Sciatic nerve (tissue), 2 donors: ENCODE data around the gene S100A10. TPM values are rescaled to one million over a fixed set of nuclear protein-coding genes. Genes with fewer than 3 reads are reported as not detected.

ENCODE experiments used
- ATAC-seq: fragments of 200-7000 bp; cut with Tn5 transposase; one replicate; pipeline ENCODE4 v1.9.1; 2020; ENCODE audit warnings: mild to moderate bottlenecking, moderate library complexity
- DNase-seq: peaks from one replicate; pipeline ENCODE4 v3.0.0-alpha.2; 2020; ENCODE audit warnings: low spot score
- intact Hi-C: fragments of 100-400 bp; cut with DNase I; formaldehyde crosslinking; loops from one replicate; pipeline ENCODE4 v1.14.2; 2022
- total RNA-seq: library from RNA; stranded (reverse); fragmentation: NEBNext Ultra II Directional; extraction: Animal tissue kit (Norgen Biotek cat#: 25700); gene quantifications from one replicate; pipeline ENCODE4 v1.2.1, GENCODE V29; 2021
- donor health status: DM: no; HTN: no; CAD: no.
- donor health status: DM: no; HTN: no; CAD: no.

S100A10 gene
- total RNA-seq, 1 donor from 2014 or later = 550 TPM

DNA sequence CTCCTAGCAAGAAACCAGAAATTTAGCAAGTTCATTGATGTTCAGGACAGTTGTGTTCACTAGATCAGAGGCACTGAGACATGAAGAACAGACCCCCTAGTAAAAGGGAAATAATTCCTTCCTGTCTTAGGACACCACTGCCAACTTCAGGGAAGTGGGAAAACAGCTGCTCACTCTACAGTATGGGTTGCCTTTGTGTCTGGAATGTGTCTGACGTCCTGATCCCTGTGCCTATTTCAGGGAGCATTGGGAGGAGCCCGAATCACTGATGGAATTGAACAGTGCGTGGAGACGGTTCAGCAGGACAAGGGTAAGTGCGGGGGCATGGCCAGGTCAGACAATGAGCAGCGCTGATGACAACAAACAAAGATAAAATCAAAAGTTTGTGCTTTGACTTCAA lies 22.1 kb upstream of the S100A10 start:
- ATAC-seq = no peak
- intact Hi-C loops = no loop called here
- DNase-seq = no peak

DNA sequence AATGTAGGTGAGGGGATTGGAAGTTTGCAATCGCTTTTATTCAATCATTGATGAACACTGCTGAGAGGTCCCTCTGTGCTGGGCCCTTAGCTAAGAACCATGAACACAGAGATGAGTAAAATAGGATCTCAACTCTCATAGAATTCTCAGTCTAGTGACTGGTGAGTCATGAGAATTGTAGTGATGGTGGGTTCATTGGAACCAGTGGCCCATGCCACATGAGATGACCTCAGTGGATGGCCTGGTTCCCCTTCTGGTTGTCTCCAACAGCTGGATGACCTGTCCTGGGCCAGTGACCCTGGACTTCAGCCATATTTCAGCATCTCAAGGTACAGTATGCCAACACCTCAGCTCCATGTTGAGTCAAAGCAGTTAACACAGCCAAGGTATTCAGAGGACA lies 21.3 kb upstream of the S100A10 start:
- no peak for ATAC-seq
- intact Hi-C loops = no loop called here
- no peak for DNase-seq

DNA sequence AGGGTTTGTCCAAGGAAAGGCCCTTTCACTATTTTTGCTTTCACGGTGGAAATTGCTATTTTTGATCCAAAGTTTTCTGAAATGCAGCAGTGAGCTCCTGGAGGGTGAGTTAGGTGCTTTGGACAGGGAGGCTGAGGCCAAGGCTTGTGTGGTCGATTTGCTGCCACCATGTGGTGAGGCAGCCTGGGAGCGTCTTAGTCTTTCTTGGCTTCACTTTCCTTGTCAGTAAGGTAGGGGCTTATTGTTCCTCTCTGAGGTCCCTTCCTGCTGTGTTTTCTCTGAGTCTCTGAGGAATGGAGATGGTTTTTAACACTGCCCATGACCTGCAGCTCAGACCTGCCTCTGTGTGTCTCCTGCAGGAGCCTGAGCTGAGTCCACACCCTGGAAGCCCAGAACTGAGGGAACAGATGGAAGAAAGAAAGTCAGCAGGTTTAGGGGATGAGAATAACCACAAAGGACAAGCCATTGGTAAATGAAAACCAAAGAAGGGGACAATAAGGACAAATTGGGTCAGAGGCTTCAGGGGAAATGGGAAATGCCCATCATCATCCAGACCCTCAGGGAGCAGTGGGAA lies 20.1 kb upstream of the S100A10 start:
- ATAC-seq (no peak), DNase-seq (no peak)
- intact Hi-C loops = no loop called here

DNA sequence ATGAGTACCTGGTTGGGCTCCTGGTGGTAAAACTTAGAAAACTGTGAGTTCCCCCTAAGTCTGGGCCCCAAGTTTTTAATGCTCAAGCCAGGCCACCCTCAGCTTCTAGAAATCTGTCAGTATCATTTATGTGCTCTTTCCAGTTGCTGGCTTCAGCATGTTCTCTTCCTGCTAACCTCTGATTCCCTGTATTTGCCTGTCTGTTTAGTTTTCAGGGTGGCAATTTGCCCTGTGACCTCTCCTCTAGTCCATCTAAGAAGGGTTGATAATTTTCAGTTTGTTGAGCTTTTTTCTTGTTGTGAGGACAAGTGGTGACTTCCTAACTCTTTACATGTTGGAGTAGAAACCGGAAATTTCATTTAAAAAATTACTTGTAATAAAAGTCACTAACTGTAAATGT lies 16.0 kb upstream of the S100A10 start:
- DNase-seq (no peak), ATAC-seq (no peak)
- intact Hi-C loops = no loop called here

DNA sequence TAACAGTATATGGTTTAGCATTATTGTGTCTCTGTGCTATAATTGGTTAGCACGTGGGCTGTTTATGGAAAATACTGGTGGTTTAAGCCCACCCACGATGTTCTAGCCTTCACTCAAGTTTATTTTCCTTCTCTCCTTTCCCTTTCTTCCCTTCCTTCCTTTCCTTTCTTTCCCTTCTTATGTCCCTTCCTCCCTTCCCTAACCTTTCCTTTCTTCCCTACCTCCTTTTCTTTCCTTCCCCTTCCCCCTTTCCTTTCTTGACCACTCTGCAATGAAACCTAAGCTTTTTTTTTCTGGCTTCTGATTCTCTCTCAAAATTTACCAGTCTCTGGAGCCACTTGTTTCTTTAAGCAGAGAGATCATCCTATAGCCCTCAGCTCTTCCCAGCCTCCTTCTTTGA lies 13.4 kb upstream of the S100A10 start:
- DNase-seq (no peak), ATAC-seq (no peak)
- intact Hi-C loops = no loop called here

DNA sequence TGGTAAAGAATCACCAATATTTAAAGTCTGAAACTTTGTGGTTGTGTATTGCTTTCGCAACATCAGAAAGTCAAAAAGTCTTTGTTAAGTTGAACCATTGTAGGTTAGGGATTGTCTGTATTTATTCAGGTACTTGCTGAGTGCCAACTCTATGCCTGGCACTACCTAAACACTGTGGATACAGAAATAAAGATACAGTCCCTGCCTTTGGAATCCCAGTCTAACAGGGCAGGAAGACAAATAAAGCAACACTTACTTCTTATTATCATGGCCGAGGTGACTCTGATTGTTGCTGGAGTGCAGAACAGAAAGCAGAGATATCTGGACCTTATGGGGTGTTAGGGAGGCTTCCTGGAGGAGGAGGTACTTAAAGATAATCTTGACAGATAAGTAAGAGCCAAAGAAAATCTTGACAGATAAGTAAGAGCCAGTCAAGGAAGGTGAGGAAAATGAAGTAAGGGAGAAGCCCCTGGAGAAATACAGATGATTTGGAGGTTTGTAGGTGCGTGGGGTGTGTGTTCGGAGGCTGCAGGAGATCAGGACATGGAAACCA lies 11.8 kb upstream of the S100A10 start:
- intact Hi-C loops = no loop called here
- ATAC-seq (no peak), DNase-seq (no peak)

DNA sequence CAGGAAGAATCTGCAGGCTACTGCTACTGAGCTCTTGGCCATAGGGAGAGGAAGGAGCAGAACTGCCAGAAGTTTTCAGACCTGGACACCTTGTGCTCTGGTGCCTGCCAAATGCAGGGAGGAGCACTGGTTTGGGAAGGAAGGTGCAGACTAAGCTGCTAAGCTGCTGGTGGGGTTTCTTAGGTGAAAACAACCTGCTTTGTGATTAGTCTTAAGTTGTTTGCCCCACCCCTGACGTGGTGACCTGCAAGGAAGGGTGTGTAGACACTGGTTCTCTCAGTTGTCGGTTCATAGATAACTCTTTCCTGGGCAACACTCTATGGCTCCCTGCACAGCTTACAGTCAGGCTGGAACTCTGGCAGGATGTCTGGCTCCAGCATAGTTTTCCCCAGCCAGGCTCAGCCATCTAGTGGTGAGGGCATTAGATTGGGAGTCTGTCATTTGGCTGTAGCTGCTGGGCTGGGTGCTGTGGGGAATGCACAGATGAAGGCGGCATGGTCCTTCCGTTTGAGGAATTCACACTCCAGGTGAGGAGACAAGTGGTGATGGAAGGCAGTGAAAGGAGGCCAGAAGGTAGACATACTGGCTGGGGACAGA lies 10.3 kb upstream of the S100A10 start:
- intact Hi-C loops = loop anchor here (5.0 kb wide), 1 partner anchor 72 kb away; no protein-coding TSS in a partner anchor
- ATAC-seq = no peak
- no peak for DNase-seq

DNA sequence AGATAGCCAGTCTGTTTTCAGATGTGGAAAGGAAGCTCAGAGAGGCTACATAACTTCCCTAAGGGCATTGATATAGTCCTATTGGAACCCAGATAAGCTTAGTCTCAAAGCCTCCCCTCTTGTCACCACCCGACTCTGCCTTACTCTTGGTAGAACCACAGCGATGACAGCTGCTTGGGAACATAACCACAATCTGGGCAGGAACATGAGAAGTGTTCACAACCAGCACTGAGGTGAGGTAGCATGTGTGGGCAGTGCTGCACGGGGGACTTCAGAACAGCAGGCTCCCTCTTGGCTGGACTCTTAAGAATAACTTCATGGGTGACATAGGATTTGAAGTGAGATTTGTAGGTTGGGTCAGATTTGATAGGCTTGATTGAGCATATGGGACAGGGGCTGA lies 9.3 kb upstream of the S100A10 start:
- ATAC-seq = no peak
- intact Hi-C loops = loop anchor here (5.0 kb wide), 1 partner anchor 71 kb away; no protein-coding TSS in a partner anchor
- DNase-seq = no peak

DNA sequence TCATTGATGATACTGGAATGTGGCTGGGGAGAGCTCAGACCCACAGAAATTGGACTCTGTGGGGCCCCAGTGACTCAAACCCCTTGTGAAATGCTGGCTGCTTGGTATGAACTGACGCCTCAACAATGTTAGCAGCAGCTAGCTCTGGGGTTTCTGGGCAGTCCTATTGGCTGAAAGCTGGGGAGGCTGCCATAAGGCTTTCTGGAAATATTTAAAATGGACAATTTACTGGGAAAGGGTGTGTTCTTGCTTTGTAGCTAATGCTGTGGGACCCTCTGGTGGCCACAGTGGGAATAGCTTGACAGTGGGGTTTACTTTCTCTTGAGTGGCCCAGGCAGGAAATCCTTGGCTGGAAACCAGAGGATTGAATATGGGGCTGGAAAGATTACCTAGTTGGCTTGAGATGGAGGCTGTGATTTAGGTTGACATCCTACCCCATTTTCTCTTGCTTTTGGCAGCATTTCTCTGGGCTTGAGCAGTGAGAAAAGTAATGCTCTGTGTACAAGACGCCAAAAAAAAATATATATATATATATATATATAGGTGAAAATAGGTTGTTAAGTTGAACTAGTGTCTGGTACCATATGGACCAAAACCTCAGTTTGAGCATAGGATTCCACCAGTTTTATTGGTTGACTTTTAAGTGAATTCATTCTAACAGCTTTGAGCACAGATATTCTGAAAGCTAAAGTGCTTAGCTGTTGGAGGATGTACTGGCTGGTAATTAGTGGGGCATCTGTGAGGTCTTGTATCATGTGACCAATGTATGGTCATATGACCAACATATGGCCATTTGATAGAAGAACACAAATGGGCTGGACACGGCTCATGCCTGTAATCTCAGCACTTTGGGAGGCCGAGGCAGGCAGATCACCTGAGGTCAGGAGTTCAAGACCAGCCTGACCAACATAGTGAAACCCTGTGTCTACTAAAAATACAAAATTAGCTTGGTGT lies 8.2 kb upstream of the S100A10 start:
- intact Hi-C loops = loop anchor here (5.0 kb wide), 1 partner anchor 70 kb away; no protein-coding TSS in a partner anchor
- peak; percentile 83 for ATAC-seq

DNA sequence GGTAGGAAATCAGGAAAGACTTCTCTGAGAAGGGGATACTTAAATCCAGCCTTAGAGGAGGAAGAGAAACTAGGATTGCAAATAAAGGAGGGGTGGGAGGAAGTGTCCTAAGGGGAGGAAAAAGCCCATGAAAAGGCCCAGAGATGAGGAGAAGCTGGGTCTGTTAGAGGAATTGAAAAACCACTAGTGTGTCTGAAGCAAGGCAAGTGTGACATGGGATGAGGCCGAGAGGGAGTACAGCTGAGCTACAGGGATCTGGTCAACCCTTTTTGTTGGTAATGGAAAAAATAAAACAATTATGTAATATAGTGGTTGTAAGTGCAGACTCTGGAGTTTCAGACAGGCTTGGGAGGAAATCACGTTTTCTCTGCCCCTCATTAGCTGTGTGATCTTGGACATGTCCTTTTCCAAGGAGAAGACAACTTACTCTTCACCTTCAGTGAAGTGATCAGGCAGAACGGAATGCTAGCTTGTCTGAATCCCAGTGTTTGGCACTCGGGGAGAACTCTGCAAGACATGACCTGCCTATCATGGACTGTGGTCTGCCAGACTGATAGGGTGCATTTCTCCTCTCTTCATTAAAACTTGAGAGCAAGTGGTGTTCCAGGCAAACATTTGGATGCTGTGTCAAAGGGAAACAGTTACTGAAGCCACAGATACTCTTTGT lies 7.4 kb upstream of the S100A10 start:
- intact Hi-C loops = loop anchor here (5.0 kb wide), 1 partner anchor 69 kb away; no protein-coding TSS in a partner anchor
- no peak for DNase-seq
- peak; percentile 80 for ATAC-seq

More for the DNA sequence above, 8.2 kb upstream of the S100A10 start:
- DNase-seq = peak; percentile 94

DNA sequence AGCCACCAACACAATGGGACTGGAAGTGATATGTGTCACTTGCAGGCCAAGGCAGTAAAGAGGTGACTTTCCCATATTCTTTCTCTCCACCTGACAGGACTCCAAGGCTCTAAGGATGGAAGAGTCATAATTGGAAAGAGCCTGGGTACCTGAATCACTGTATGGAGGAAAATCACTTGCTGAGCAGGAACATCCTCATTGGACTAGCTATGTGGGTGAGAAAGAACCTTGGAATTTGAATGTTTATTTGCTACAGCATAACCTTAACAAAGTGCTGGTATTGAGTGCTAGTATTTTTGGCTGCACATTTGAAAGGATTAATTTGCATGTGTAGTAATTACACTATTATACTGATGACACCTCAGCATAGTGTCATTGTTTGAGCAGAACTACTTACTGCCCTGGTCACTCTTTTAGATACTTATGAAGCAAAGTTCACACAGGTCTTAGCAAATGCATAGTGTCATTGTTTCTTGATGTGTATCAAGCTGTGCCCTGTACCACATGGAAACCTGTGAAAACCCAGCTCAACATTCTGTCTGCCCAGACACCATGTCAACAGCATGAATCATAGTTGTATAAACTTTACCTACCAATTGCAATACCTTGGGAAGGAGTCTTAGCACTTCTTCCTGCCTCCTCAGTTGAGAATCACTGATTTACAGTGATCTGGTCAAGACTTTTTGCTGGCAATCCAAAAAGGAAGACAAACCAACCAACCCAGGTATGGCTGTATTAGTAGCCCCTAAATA lies 5.1 kb upstream of the S100A10 start:
- DNase-seq = no peak
- ATAC-seq = no peak
- intact Hi-C loops = no loop called here

DNA sequence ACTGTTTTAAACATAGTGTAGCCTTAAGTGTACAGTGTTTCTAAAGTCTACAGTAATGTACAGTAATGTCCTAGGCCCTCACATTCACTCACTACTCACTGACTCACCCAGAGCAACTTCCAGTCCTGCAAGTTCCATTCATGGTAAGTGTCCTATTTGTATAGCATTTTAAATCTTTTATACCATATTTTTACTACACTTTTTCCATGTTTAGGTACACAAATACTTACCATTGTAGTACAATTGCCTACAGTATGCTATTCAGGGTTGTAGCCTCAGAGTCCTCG lies 3.6 kb upstream of the S100A10 start:
- DNase-seq (no peak), ATAC-seq (no peak)
- intact Hi-C loops = no loop called here

DNA sequence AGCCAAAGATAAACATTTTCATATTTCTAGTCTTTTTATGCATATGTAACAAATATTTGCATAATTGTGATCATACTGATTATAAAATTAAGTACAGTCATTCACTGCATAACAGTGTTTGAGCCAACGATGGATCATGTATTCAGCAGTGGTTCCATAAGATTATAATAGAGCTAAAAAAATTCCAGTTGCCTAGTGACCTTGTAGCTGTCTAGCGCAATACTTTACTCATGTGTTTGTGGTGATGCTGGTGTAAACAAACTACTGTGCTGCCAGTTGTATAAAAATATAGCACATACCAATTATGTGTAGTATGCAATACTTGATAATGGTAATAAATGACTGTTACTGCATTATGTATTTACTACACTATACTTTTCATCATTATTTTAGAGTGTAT lies 2.1 kb upstream of the S100A10 start:
- intact Hi-C loops = no loop called here
- ATAC-seq (no peak), DNase-seq (no peak)

DNA sequence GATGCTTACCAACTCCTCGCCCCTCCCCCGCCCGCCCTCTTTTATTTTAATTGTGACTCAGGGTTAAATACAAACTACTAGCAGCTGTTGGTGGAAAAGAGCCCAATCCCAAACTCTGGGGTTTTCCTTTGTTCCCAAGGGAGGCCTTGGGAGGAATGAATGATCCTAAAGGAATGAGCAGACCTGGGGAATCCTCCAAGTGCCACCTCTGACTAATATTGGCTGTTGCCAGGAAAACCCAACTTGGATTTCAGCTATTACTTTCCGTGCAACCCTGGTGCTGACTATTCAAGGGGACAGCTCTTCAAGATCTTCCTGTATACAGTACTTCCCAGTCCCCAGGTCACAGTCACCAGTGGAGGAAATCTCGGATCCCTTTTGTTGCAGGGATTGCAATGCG lies 1.3 kb upstream of the S100A10 start:
- intact Hi-C loops = no loop called here
- DNase-seq (no peak), ATAC-seq (no peak)

DNA sequence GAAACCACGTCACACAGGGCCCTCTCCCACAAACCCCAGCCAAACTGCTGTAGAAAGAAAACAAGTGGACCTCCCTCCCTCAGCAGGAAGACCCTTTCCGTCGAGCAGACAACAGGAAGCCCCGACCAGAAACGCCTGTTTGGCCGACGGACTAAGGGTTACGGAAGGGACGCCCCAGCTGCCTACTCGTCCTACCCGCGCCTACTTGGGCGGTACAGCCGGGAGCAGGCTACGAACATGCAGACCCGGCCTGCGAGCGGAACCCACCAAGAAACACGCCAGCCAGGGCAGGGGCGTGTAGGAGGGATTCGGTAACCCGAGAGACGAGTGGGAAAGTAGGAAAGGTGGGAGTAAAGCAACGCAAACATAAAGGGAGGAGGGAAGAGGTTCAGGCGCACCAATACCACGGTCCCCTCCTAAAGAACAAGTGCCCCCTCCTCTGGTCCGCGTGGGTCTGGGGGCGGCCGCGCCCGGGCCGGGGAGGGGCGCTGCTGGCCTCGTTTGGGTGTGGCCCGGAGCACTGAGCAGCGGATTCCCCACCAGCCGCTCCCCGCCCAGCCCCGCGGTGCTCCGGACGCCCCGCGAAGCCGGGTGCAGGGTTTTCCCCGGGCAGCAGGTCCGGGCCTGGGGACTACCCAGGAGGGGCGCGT lies 450 bp downstream of the S100A10 start:
- intact Hi-C loops = no loop called here
- DNase-seq (no peak), ATAC-seq (peak; percentile 7)

DNA sequence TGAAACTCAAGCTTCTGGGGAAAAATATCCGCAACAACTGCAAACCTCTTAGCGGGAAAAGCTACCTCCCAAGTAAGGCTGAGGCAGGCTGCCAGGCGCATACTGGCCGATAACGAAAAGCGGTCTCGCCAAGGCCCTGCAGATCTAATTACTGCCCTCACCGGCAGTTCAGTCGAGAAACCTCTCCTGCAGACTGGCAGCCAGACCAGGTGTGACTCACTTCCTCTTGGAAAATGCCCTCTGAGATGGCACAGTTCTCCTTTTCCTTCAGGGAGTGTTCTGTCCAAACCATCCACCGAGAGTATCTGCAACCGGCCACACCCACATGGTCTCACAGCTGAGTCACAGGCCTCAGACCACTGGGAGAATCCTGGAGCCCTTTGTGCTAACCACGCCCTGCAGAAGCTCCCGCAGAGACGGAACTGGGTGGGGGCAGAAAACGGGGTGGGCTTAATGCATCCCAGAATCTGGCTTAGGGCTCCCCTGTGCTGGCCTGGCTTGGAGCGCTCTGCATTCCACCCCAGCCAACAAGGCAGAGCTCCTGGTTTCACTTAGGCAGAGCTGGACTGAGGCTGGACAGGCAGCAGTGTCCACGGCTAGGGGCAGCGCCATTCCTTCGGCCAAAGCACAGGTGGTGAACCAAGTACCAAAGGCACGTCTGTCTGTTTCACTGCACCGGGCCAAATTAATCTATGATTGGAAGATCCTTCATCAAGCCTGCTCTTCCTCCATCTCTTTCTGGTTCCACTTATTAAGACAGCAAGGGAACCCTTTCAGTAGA lies 1.2 kb downstream of the S100A10 start:
- intact Hi-C loops = no loop called here
- peak; percentile 68 for ATAC-seq

DNA sequence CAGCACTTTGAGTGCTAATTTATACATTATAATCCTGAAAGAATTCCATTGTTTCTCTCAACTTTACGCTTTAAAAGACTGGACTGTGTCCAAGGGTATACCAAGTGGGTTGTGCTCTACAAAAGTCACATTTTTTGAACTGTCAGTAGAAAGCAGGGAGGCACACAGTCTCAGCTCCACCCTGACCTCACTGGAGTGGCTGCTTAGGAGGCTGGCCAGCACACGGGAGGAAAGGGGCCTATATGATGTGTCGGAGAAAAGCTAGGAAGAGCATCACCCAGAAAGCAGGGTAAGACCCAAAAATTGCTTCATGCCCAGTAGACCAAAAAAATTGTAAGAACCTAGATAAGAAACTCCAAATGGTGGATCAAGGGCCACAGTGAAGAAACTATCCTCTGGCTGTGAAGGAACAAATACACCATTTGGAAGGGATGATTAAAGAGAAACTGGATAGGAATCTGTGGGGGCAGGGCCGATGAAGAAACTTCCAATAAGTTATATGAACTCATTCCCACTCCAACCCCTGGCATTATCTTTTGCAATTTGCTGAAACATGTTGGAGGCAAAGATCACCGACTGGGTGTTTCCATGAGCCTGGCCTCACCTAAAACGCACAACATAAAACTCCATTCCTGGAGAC lies 1.9 kb downstream of the S100A10 start:
- DNase-seq (no peak), ATAC-seq (no peak)
- intact Hi-C loops = no loop called here

More for the DNA sequence above, 1.2 kb downstream of the S100A10 start:
- DNase-seq = peak; percentile 80
